GM10248 (cell line): ENCODE results near the gene TSC22D1.

Source experiments
- CTCF ChIA-PET: fragments of 300-600 bp; sonication (Branson Sonifier 250); formaldehyde crosslinking; extraction: SDS; loops from one replicate; lab custom pipeline; 2021; ENCODE audit warnings: antibody characterized with exemption; lab: Yijun Ruan, JAX
- POLR2A ChIA-PET: fragments of 350-650 bp; sonication (Branson Sonifier 250); formaldehyde crosslinking; extraction: SDS; loops from one replicate; lab custom pipeline; 2020; ENCODE audit warnings: antibody characterized with exemption; lab: Yijun Ruan, JAX
- DNase-seq: peaks from one replicate; pipeline ENCODE4 v3.0.0; 2012; ENCODE audit errors: extremely low spot score
- TF ChIP-seq, protein P1 (sequence below): IDR thresholded peaks from 2 replicates; pipeline ENCODE4 v1.5.1; 2012; ENCODE audit warnings: mild to moderate bottlenecking, low read depth; ENCODE audit errors: extremely low read depth, missing control alignments, control extremely low read depth

The TSC22D1 gene

DNA sequence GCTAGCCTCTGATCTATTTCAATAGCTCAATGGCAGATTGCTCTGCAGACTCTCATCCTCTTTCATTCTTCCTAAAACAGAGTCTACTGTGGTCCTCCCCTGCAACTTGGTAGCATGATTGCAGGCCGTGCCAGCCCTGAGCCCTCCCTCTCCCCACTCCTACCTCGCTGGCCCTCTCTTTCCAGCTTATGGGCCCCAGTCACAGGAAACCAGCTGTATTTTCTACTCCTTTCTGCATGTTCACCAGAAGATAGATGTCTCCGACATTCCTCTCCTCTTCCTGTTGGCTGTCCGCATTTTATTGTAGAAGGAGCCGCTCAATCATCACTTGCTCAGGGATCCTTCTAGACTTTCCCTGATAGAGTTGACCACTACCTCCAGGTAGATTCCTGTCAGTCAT lies 152.3 kb downstream of the TSC22D1 start:
- POLR2A ChIA-PET, result no interaction called here
- CTCF ChIA-PET, result no interaction called here
- TF ChIP-seq, protein P1, sequence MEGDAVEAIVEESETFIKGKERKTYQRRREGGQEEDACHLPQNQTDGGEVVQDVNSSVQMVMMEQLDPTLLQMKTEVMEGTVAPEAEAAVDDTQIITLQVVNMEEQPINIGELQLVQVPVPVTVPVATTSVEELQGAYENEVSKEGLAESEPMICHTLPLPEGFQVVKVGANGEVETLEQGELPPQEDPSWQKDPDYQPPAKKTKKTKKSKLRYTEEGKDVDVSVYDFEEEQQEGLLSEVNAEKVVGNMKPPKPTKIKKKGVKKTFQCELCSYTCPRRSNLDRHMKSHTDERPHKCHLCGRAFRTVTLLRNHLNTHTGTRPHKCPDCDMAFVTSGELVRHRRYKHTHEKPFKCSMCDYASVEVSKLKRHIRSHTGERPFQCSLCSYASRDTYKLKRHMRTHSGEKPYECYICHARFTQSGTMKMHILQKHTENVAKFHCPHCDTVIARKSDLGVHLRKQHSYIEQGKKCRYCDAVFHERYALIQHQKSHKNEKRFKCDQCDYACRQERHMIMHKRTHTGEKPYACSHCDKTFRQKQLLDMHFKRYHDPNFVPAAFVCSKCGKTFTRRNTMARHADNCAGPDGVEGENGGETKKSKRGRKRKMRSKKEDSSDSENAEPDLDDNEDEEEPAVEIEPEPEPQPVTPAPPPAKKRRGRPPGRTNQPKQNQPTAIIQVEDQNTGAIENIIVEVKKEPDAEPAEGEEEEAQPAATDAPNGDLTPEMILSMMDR, result no peak
- no peak for DNase-seq

DNA sequence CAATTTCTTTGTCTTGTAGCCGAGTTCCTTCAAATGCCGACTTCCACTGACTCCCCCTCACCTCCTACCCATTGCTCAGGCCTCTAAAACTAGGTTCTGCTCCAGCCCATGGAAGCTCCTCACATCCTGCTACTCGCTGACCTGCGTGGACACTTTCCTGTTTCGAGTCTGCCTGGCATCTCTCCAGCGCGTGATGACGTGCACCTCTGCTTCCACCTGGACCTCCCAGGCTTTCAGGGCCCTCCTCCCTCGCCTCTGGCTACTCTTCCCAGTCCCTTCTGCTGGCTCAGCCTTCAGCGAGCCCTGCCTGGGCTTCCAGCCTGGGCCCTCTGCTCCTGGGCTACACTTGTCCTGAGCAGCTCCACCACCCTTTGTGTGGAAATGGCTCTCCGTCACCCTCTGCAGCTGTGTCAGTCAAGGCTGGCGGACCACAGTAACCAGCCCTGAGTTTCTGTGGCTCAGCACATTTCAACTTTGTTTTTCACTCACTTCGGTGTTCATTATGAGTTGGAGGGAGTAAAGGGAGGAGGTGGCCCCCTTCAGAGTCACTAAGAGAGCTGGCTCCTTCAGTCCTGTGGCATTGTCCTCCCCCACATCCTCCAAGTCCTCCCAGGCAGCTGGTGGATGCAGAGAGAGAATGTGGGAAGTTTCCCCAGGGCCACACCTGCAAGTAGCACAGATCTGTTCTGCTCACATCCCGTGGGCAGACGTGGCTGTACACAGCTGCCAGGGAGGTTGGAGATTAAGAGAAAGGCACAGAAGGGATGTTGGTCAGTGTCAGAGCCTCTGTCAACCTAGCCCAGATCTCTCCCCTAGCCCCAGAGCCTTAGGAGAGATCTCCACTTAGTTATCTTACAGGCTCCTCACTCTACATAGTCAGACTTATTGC lies 153.1 kb downstream of the TSC22D1 start:
- CTCF ChIA-PET, result interaction anchor here (1.0 kb wide), 1 partner anchor 61 kb away, joined by 3 read pairs; no protein-coding TSS in a partner anchor
- POLR2A ChIA-PET, result no interaction called here
- TF ChIP-seq, protein P1, result no peak
- no peak for DNase-seq

DNA sequence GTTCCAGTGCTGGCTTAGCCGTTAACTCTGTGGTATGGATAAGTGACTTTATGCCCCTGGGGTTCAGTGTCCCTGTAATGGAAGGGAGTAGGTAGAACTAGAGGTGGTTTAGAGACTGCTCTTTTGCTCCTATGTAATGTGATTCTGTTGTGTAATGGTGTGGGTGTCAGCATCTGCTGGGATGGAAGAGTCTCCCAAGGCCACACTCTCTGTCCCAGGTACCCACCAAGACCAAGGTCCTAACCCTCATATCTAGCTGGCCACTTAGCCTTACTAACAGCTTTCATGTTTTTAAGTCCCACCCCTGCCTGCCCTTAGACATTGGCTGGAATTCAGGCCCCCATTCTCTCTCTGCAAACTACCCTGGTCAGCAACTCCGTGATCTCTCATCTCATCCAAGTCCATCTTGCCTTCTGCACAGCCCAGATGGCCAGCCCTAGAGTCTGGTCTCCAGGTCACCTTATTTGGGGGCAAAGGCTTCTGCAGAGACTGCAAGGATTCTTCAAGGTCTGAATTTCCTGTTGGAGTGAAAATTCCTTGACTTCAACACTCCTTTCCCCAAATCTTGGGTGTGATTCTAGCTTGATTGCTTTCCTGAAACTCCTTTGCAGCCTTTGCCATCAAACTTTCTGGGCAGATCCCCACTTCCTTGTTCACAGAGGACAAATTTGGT lies 154.1 kb downstream of the TSC22D1 start:
- ChIA-PET POLR2A (no interaction called here), CTCF (interaction anchor here (1.0 to 1.5 kb wide), 2 partner anchors 7 to 62 kb away, joined by 3 to 4 read pairs; no protein-coding TSS in a partner anchor)
- DNase-seq, result no peak
- TF ChIP-seq, protein P1, result no peak

DNA sequence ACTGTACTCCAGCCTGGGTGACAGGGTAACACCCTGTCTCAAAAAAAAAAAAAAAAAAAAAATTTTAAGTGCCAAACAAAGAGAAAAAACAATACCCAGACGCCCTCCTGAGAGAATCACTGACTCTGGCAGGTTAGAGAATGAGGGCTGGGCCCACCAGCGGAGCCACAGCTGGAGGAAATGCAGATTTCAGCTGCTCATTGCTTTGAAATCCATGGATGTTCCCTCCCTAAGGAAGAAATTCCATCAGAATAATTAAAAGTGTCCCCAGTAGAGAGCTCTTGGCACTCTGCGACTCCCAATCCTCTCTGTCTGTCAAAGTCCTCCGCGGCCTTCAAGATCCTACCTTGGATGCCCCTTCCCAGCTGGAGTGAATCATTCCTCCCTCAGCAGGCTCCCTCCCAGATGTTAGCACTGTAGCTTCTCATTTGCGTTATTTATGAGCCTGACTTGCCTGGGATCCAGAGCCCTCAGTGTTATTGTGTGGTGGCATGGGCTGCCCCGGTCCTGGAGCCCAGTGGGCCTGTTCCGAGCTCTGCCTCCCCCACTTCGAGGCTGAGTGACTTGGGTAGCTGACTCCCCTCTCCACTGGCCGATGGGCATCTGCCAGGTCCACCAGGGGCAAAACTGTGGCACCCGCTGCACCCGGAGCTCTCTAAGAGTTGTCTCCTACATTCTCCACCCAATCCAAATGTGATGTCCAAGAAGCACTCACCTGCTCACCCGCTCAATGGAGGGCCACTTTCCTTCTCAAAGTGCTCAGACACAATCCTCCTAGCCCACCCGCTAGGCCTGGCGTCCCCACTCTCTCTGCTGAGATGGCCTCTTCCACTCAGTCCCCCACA lies 155.5 kb downstream of the TSC22D1 start:
- TF ChIP-seq, protein P1, result no peak
- CTCF ChIA-PET, result interaction anchor here (1.3 to 1.5 kb wide), 2 partner anchors 9 to 17 kb away, joined by 4 read pairs; no protein-coding TSS in a partner anchor
- POLR2A ChIA-PET, result no interaction called here
- DNase-seq, result no peak

DNA sequence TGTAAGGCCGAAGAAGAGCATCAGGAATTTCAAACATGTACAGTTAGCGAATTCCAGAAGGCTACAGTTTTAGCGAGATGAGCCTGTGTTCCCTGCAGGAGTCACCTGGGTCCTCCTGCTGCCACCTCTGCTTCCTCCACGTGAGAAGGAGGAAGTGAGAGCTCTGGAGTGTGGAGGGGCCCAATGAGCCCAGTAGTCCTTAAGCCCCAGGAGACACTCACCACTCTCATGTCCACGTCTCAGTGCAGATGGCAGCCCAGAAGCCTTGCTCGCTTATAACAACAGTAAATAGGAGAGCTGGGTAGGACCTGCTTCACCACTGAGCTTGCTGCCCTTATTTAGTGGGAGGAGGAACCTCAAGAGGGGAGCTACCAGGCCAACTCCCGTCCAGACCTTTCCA lies 158.3 kb downstream of the TSC22D1 start:
- TF ChIP-seq, protein P1, result no peak
- no peak for DNase-seq
- ChIA-PET CTCF (interaction anchor here (1.3 kb wide), 2 partner anchors 12 to 513 kb away, joined by 3 to 6 read pairs; no protein-coding TSS in a partner anchor), POLR2A (no interaction called here)
